Endometrium (tissue), 2 donors: ENCODE results near the gene CTNNA2.

ENCODE experiments used
- FAIRE-seq: peaks from 2 replicates; lab custom pipeline; 2012; peaks lifted over from hg19 to GRCh38; lab: Jason Lieb, UNC
- donor health status: control.
- donor health status: control.

The CTNNA2 gene

GRCh38 chr2:80573167-80573566, 1060.3 kb downstream of the CTNNA2 start:
- no peak for FAIRE-seq

GRCh38 chr2:80573950-80574349, 1061.1 kb downstream of the CTNNA2 start:
- no peak for FAIRE-seq

GRCh38 chr2:80579756-80580155, 1066.9 kb downstream of the CTNNA2 start:
- FAIRE-seq = no peak

GRCh38 chr2:80591233-80591632, 1078.4 kb downstream of the CTNNA2 start:
- no peak for FAIRE-seq

- no peak for FAIRE-seq
Observed at GRCh38 chr2:80592106-80592505, 1079.3 kb downstream of the CTNNA2 start.

GRCh38 chr2:80610108-80610507, 1097.3 kb downstream of the CTNNA2 start:
- FAIRE-seq = no peak

- no peak for FAIRE-seq
Observed at GRCh38 chr2:80621656-80622055, 1108.8 kb downstream of the CTNNA2 start.

- no peak for FAIRE-seq
Observed at GRCh38 chr2:80624062-80624461, 1111.2 kb downstream of the CTNNA2 start.

- no peak for FAIRE-seq
Observed at GRCh38 chr2:80634590-80634989, 1121.7 kb downstream of the CTNNA2 start.

GRCh38 chr2:80638783-80639182, 1125.9 kb downstream of the CTNNA2 start:
- no peak for FAIRE-seq

- no peak for FAIRE-seq
Observed at GRCh38 chr2:80642465-80642864, 1129.6 kb downstream of the CTNNA2 start.

GRCh38 chr2:80643598-80643997, 1130.7 kb downstream of the CTNNA2 start:
- no peak for FAIRE-seq

- FAIRE-seq = no peak
Observed at GRCh38 chr2:80651435-80651834, 1138.6 kb downstream of the CTNNA2 start.

GRCh38 chr2:80655265-80655664, 1142.4 kb downstream of the CTNNA2 start:
- FAIRE-seq = no peak

- no peak for FAIRE-seq
Observed at GRCh38 chr2:80670763-80671162, 1157.9 kb downstream of the CTNNA2 start.

- FAIRE-seq = no peak
Observed at GRCh38 chr2:80687524-80687923, 1174.7 kb downstream of the CTNNA2 start.

GRCh38 chr2:80689106-80689505, 1176.3 kb downstream of the CTNNA2 start:
- FAIRE-seq = no peak
